ENCODE data around the gene RASA3.
"Not testable (repeated sequence)": the region's sequence is repeated elsewhere in the genome, so short reads cannot be mapped to it uniquely, and the experiment has no call there.

RASA3 gene

GRCh38 chr13:114080739-114081561, 51.5 kb downstream of the RASA3 start:
- no peak for DNase-seq (ENCODE audit: low spot score)

GRCh38 chr13:114079601-114080536, 52.6 kb downstream of the RASA3 start:
- DNase-seq (ENCODE audit: low spot score) = no peak

GRCh38 chr13:114078461-114079451, 53.7 kb downstream of the RASA3 start:
- no peak for DNase-seq (ENCODE audit: low spot score)

- DNase-seq (ENCODE audit: low spot score) = no peak
These were observed 54.5 kb downstream of the RASA3 start for GRCh38 chr13:114077933-114078325.

- no peak for DNase-seq (ENCODE audit: low spot score)
These were observed 55.1 kb downstream of the RASA3 start for GRCh38 chr13:114077099-114077932.

- DNase-seq (ENCODE audit: low spot score) = no peak
These were observed 55.9 kb downstream of the RASA3 start for GRCh38 chr13:114076329-114077090.

- DNase-seq (ENCODE audit: low spot score) = not testable (repeated sequence)
These were observed 56.6 kb downstream of the RASA3 start for GRCh38 chr13:114075811-114076210.

GRCh38 chr13:114074671-114075315, 57.6 kb downstream of the RASA3 start:
- DNase-seq (ENCODE audit: low spot score) = no peak

- no peak for DNase-seq (ENCODE audit: low spot score)
These were observed 58.4 kb downstream of the RASA3 start for GRCh38 chr13:114073881-114074612.

- no peak for DNase-seq (ENCODE audit: low spot score)
These were observed 60.0 kb downstream of the RASA3 start for GRCh38 chr13:114072421-114072820.

GRCh38 chr13:114071991-114072390, 60.4 kb downstream of the RASA3 start:
- no peak for DNase-seq (ENCODE audit: low spot score)

GRCh38 chr13:114071410-114071809, 61.0 kb downstream of the RASA3 start:
- DNase-seq (ENCODE audit: low spot score) = no peak

GRCh38 chr13:114070098-114070799, 62.2 kb downstream of the RASA3 start:
- no peak for DNase-seq (ENCODE audit: low spot score)

- no peak for DNase-seq (ENCODE audit: low spot score)
These were observed 62.9 kb downstream of the RASA3 start for GRCh38 chr13:114069376-114070097.

- DNase-seq (ENCODE audit: low spot score) = no peak
These were observed 63.6 kb downstream of the RASA3 start for GRCh38 chr13:114068656-114069318.

GRCh38 chr13:114067886-114068651, 64.4 kb downstream of the RASA3 start:
- DNase-seq (ENCODE audit: low spot score) = no peak

Data from D341Med (cell line).